ENCODE measurements around the gene KCNJ6.
A peak's percentile ranks its signal among the peaks of the same experiment; 100 is the strongest.

KCNJ6 gene

GRCh38 chr21:37711836-37712568 lies 204.3 kb downstream of the KCNJ6 start:
- DNase-seq: no peak

GRCh38 chr21:37711286-37711829 lies 204.9 kb downstream of the KCNJ6 start:
- no peak for DNase-seq

GRCh38 chr21:37710546-37711285 lies 205.5 kb downstream of the KCNJ6 start:
- no peak for DNase-seq

- DNase-seq: no peak
These were observed 211.5 kb downstream of the KCNJ6 start for GRCh38 chr21:37704751-37705150.

- DNase-seq: no peak
These were observed 214.0 kb downstream of the KCNJ6 start for GRCh38 chr21:37702241-37702640.

- DNase-seq: no peak
These were observed 215.5 kb downstream of the KCNJ6 start for GRCh38 chr21:37700641-37701202.

GRCh38 chr21:37699024-37699775 lies 217.1 kb downstream of the KCNJ6 start:
- no peak for DNase-seq

GRCh38 chr21:37696936-37697335 lies 219.3 kb downstream of the KCNJ6 start:
- DNase-seq: no peak

GRCh38 chr21:37695111-37695510 lies 221.1 kb downstream of the KCNJ6 start:
- DNase-seq: no peak

GRCh38 chr21:37688952-37689659 lies 227.2 kb downstream of the KCNJ6 start:
- no peak for DNase-seq

GRCh38 chr21:37686991-37687810 lies 229.1 kb downstream of the KCNJ6 start:
- no peak for DNase-seq

GRCh38 chr21:37684547-37684946 lies 231.7 kb downstream of the KCNJ6 start:
- DNase-seq: no peak

- no peak for DNase-seq
These were observed 232.2 kb downstream of the KCNJ6 start for GRCh38 chr21:37684115-37684493.

- DNase-seq: no peak
These were observed 232.7 kb downstream of the KCNJ6 start for GRCh38 chr21:37683396-37684114.

- DNase-seq: no peak
These were observed 233.3 kb downstream of the KCNJ6 start for GRCh38 chr21:37682966-37683365.

GRCh38 chr21:37677006-37677405 lies 239.3 kb downstream of the KCNJ6 start:
- no peak for DNase-seq

- peak; percentile 22 for DNase-seq
These were observed 241.0 kb downstream of the KCNJ6 start for GRCh38 chr21:37675202-37675801.

- no peak for DNase-seq
These were observed 242.3 kb downstream of the KCNJ6 start for GRCh38 chr21:37673801-37674575.

- no peak for DNase-seq
These were observed 244.9 kb downstream of the KCNJ6 start for GRCh38 chr21:37671381-37671780.

Data from activated gamma-delta T cell (primary cell).